ENCODE results near the gene RHEX.

- no peak for TF ChIP-seq EP300 (IDR thresholded peaks at IDR 0.05)
- no peak for TF ChIP-seq CTCF (IDR thresholded peaks at IDR 0.05)
Observed at GRCh38 chr1:206058927-206059292, 5.9 kb downstream of the RHEX start.

Data from ovary (tissue), 3 donors.